Uterus (tissue), 2 donors: ENCODE data around the gene HMOX2.

ENCODE experiments used
- CTCF ChIP-seq, 4 experiments: fragments of 200-600 bp in 2 of 4; fragments of 450-650 bp in 2 of 4; sonication (generic) in 2 of 4; IDR thresholded peaks; one replicate each; pipeline ENCODE4 v1.5.1; 2016 to 2019; ENCODE audit warnings: antibody characterized with exemption in 4 of 4, mild to moderate bottlenecking in 2 of 4, moderate library complexity in 1 of 4
- POLR2A ChIP-seq, 2 donors: fragments of 450-650 bp; IDR thresholded peaks; one replicate each; pipeline ENCODE4 v1.6.1; 2016; ENCODE audit warnings: antibody characterized with exemption in 2 of 2, mild to moderate bottlenecking in 1 of 2, moderate library complexity in 1 of 2

- no peak for TF ChIP-seq POLR2A (IDR thresholded peaks at IDR 0.05)
- TF ChIP-seq CTCF (IDR thresholded peaks at IDR 0.05): no peak
Measured at GRCh38 chr16:4467916-4468315, 8.3 kb upstream of the HMOX2 start.
